GM11168 (cell line): Measurements from ENCODE around the gene NKAIN2.

Experiments
- in situ Hi-C: fragments of 300-500 bp; cut with MboI; formaldehyde crosslinking; loops from one replicate; pipeline ENCODE4 v1.12.0; 2022; ENCODE audit warnings: low sequenced_read_pairs; ENCODE audit not compliant: unreplicated experiment

Gene NKAIN2

DNA sequence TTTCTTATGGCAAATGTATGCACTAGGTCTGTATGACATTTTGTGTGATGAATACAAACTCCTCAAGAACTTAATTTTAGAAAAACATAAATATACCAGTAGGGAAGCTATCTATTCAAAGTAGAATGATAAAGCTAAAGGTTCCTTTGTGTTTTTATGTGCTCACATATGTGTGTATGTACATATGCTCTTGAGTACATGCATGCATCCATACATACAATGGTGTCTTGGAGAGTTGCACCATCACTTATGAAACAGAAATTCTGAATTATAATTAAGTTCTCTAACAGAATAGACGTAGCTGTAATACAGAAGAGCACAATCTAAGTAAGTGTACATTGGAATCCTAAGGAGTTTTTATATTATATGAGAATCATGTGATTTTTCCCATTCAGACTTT lies 2.3 kb downstream of the NKAIN2 start:
- in situ Hi-C loops = no loop called here

DNA sequence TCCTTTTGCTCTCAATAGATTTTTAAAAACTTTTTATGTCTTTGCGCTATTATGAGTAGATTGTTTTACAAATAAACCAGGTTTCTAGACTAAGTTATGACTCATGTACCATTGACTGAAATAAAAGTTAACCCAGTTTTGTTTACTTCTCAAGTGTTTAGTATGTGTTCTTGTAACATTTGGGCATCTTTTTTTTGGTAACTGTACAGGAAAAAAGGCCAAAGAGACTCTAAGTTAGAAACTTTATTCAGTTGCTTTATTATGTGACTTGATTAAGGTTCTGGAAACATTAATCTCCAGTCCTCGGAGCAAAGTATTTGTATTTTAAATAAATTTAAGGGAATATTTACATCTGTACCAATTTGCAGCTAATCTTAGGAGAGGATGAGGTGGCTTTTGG lies 2.9 kb downstream of the NKAIN2 start:
- in situ Hi-C loops = no loop called here

DNA sequence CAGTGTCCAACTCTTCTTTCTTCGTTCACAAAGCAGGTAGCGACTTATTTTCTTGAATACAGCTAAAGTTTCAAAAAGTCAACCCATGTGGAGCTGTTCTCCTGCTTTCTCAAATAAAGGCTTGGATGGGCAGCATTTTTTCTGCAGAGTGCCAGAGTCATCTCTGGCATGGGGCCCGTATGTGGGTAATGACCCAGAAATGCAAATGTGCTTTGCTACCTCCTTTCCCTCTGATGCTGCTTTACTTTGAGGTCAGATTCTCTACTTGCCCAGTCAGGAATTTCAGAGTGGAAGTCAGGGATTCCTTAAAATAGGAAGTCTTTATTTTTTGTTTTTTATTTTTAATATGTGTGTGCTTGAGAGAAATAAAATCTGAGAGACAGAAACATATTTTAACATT lies 4.9 kb downstream of the NKAIN2 start:
- in situ Hi-C loops = no loop called here

DNA sequence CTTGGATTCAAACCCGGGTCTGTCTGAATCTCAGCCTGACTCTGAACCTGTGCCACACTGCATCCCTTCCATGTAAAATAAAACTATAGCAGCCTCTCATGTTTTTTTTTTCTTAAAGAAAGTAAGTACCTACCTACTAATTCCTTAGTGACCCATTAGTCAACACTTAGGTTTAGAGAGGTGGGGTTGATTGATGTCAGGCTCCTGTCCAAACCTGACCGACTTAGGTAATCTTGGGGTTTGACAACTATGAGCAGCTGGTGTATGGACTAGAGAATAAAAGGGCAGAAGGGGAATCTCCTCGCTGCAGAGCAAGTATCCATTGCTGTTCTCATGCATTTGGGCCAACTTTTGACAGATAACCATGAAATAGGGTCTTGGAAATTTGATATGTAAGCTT lies 6.5 kb downstream of the NKAIN2 start:
- in situ Hi-C loops = no loop called here

DNA sequence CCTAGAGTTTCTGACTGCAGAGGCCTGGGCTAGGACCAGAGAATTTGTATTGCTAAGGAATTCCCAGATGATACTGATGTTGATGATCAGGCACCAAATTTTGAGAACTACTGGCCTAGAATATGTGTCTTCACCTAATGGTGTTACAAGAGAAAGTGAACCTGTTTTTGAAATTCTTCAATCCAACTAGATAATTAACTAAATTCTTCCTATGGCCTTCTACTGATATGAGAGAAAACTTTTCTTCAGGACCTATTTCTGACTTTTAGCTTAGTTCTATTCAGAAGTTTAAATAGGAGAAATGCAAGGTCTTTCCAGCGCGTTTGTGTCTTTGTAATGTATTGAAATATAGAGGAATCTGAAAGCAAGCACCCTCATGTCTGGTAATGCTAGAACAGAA lies 7.3 kb downstream of the NKAIN2 start:
- in situ Hi-C loops = no loop called here

DNA sequence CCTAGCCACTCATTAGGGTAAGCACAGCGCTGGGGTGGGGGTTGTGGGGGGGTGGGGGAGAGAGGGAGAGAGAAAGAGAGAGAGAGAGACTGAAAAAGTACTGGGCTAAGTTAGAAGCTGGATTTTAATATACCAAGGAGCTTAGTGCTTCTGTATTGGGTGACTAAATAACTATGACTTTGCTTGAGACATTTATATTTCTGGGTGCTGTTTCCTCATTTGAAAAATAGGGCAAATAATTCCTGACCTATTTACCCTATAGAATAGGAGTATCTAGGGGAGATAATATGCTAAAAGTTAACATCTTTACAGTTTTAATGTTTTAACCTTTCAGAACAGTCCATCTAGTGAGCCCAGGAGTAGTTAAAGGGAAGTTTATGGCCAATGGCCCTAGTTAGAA lies 7.7 kb downstream of the NKAIN2 start:
- in situ Hi-C loops = no loop called here

DNA sequence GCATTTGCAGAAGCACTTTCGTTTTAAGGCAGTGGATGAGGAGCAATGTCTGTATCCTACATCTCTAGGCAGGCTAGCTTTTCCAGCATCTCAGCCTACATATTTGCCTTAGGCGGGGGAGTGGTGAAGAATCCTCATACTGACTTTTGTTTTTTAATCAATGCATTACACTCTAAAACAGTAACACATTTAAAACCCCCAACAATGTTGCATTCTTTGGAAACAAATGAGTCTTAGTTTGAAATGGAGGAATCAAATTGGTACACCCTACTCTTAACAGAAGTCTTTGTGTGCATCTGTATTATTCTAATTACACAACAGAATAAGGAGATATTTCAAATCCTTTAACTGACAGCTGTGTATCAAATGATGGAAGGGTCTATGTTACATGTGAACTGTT lies 9.0 kb downstream of the NKAIN2 start:
- in situ Hi-C loops = no loop called here

DNA sequence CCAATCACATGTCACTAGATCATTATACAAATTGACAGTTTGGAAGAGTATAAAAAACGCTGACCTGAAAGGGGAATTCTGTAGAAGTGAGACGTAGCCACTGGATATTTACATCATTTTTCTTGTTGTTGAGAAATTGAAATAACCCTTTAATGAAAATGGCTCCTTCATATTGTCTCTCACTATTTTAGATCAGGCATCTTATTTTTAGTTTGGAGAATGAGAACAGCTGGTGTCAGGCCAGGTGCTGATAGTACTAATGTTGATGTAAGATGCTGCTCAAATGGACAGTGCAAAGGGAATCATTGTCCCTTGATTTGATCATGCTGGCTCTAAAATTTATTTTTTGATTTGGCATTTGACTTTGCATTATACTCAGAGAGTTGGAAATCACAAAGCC lies 17.4 kb downstream of the NKAIN2 start:
- in situ Hi-C loops = no loop called here

DNA sequence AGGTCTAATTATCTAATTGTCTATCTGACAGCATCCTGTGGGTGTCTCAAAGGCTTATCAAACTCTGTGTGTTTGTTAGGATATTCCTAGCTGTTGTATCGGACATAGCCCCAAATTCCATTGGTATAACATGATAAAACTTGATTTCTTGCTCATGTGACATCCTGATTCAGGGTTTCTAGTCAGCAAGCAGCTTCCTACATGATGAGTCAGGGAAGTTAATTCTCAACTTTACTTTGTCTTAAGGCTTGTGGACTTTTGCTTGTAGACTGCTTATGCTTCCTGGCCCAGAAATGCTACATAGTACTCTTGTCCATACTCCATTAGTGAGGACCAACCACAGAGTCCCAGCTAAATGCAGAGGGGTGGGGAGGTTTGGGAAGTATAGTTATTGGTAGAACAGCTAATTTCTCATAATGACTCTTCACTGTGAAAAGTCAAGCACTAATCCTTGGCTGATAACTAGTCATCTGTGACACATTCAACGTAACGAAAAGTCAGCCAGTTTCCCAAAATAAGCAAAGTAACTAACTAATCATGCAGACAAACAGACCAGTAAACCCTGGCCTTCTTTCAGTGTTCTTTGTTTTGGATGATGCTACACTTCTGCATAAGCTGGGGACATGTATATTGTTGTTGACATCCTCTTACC lies 25.8 kb downstream of the NKAIN2 start:
- in situ Hi-C loops = no loop called here

DNA sequence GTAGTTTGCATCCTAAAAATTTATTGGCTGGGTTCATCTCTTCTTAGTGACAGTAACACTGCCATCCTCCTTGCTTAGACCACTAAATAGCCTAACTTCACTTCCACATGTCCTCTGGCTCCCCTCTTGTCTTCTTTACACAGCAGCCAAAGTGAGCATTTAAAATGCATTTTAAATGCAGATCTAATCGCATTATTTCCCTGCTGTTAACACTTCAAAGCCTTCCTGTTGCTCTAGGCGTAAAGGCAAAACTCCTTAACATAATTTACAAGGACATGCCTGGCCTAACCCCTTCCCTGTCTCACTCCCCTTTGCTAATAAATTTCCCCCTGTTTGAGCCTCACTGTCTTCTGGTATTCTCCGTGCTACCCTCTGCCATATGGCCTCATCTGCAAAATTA lies 26.5 kb downstream of the NKAIN2 start:
- in situ Hi-C loops = no loop called here

DNA sequence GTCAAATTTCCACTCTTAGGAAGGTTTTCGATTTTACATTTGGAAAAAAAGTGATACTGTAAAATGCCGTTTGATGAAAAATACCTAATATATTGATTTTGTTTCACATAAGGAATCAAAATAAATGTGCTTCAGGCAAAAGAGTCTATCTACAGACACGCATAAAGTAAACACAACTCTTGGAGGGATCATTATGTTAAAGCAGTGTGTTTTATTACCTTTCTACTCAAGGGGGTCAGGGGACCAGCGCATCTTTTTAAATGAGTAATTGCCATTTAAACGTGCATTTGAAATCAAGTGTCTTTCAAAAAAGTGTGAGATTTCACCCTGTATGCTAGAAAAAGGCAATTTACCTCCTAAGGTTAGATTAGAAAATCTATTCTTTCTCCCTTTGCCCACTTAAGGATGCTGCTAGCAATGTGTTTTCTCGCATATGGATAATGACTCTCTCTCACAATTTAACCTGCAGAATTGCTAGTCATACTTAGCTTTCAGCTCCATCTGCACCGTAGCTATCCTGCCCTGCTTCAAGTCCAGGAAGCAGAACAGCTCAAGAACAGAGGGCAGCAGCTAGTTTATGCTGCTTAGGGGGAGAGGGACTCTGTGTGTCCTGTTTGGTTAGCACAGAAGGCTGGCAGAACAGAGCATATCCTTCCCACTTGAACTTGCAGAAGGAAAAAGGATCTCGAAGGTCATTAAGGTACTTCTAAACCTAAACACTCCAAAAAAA lies 35.0 kb downstream of the NKAIN2 start:
- in situ Hi-C loops = no loop called here

DNA sequence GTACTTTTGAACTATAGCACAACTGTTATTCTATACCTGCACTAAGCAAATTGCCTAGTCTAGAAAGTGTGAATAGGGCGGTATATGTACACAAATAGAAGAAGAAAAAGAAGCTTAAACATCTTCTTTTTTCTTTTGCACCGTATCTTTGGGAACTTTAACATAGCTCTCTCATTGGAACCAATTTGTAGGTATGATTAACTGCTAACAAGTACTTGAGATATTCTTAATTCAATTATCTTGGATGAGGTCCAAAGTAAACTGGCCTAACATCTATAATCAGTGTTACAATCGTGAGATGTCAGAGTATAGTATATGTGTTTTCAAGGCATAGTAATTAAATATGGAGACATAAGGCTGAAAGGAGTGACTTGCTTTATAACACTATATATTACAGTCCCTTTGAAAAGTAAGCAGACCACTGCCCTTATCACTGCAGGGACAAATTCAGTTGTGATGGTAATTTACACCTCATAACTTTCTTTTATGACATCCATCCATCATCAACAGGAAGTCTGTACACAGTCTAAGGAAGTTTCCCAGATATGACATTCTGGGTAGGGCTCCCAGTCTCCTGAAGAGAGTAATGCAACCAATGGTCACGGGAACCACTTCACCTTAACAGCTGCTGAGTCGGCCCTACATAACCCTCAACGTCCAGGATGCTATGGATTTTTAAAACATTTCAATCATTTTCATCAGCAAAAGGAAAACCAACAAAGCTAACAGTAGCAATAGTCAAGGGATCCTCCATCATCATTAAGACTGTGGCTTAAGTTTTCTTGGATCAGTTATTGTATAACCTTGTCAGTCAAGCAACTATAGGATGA lies 37.6 kb downstream of the NKAIN2 start:
- in situ Hi-C loops = no loop called here

DNA sequence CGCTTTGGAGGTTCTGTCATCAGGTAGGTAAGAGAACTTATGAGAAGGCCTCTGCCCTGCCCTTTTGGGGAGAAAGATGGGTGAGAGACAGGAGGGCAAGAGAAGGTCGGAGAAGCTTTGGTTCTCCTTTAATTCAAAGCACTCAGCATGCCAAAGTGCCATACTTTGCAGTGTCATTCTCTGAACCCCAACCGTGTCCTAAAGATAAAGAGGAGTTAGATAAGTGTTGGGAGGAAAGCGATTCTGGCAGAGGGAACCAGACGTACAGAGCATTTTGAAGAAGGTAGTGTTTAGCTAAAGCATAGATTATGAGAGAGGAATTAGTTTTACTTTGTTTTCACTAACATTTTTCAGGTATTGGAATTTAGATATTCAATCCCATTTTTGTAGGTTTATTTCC lies 40.3 kb downstream of the NKAIN2 start:
- in situ Hi-C loops = no loop called here

DNA sequence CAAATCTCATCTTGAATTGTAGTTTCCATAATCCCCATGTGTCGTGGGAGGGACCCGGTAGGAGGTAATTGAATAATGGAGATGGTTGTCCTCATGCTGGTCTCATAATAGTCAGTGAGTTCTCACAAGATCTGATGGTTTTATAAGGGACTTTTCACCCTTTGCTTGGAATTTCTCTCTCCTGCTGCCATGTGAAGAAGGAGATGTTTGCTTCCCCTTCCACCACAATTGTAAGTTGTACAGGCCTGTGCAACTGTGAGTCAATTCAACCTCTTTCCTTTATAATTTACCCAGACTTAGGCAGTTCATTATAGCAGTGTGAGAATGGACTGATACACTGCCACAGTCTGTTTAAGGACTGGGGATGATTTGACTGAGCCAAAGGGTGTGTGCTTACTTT lies 44.7 kb downstream of the NKAIN2 start:
- in situ Hi-C loops = no loop called here

DNA sequence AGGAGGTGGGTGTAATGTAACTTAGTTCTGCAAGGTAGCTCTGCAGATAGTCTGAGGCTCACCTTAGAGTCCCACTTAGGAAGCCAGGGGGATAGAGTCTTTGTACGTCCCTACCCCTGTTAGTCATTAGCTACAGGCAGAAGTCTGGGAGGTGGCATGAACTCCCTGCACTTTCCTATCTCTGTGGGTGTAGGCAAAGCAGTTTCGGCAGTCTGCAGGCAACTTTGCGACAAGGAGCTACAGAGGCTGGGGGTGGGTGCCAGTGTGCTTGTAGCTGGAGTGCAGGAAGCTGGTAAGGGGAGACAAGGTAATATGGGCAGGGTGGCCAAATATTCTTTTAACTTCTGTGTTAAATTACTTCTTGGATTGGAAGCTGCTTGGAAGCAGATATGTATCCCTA lies 45.7 kb downstream of the NKAIN2 start:
- in situ Hi-C loops = no loop called here

DNA sequence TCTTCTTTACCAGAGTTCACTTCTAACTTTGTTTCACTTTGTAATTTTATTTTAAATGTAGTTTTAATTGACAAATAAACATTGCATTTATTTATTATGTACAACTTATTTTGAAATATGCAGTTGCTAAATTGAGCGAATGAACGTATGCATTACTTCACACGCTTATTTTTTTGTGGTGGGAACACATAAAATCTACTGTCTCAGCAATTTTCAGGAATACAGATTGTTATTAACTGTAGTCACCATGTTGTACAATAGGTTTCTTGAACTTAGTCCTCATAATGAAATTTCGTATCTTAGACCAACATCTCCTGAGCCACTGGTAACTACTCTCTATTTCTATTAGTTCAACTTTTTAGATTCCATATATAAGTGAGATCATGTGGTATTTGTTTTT lies 46.9 kb downstream of the NKAIN2 start:
- in situ Hi-C loops = no loop called here

DNA sequence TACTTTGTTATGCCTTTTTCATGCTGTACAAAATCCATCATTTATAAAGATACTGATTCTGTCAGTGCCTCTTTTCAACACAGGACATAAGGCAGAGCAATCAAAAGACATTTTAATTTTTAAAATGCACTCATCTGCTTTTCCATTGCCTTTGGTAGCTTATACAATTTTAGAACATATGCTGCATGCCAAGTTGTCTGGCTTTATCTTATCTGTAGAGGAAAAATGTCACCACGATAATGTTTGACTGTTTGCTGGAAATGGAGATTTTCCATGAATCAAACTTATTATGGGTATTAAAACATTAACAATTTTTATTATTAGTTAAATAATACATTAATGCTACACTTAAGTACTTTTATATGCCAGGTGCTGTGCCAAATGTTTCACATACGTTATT lies 50.5 kb downstream of the NKAIN2 start:
- in situ Hi-C loops = no loop called here

DNA sequence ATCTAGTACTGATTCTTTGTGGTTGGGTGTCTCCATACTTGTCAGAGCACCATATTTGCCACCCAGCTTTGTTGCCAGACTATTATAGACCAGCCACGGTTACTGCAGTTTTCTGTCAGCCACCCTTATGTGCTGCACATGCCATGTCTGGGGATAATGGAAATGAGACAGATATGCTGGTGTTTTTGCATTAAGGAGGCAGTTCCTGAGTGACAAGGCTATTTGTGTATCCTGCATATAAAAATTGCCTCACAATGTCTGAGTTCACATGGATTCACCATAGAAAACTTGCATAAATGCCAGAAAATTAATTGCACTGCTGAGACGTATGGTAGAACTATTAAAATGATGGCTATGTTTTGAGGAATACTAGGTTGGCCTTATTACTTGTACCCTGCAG lies 51.8 kb downstream of the NKAIN2 start:
- in situ Hi-C loops = no loop called here

DNA sequence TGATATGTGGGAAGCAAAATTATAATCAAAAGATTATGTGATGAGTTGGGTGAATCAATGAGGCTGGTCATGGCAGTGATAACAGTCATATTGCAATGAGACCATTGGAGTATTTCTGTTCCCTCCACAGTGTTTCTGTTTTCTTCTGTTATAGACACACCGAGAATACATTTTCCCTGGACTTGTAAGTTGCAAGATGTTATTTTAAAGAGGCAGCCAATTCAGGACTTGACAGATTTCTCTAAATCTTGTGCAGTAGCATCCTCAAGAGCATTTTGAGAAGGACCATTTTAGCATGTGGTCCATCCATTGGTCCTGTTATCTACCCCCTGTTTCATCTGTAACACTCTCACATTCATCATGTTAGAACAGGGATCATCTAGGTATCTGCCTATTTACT lies 55.6 kb downstream of the NKAIN2 start:
- in situ Hi-C loops = no loop called here

DNA sequence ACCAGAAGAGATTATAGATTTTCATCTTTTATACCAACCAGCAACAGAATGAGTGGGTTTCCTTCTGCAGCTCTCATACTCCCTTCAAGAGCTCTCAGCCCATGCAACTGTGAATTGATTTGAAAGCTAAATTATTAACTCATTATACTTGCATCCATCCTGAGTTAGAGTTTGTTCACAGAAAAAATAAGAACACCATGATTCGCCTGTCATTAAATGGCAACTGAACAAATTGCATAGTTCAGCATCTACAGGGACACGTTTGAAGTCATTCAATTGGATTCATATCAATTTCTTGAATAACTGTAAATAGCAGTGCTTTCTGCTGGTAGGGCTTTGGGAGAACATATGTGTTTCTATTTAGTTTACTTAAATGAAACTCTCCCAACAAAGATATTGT lies 65.7 kb downstream of the NKAIN2 start:
- in situ Hi-C loops = no loop called here

DNA sequence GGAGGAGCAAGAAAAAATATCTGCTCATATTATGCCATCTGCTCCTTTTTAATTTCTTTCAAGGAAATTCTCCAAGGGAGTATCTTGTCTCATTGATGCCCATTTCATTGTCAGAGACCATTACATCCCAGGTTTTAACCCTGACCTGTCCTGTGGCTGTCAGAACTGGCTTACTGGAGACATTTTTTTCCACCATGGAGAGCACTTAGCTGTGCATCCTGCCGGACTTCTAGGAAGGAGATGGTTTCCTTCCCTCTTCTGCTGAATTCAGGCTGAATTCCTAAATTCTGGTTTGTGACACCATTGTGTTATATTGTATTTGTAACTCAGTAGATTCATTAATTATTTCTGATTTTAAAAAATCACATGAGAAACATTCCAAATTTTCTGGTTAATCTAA lies 70.3 kb downstream of the NKAIN2 start:
- in situ Hi-C loops = no loop called here
